ENCODE results near the gene LENEP.

DNA sequence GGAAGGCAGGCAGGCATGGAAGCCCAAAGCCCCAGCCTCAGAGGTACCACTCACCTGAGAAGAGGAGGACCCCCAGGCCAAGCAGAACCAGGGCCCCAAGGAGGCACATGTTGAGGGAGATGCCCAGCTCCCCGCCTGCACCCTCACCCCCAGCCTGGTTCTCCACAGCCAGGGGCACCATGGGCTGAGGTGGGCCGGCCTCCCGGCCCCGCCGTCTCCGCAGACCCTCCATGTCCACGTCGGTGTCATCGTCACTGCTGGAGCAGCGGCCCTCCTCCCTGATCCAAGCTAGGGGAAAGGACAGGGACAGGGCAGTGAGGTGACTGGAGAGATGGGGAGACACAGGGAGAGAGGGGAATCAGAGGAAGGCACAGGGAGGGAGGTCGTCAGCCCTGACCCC is 45.3 kb upstream of the LENEP start:
- no peak for TF ChIP-seq POLR2A (IDR thresholded peaks at IDR 0.05)
- no peak for TF ChIP-seq CTCF (IDR thresholded peaks at IDR 0.05)

All from heart left ventricle (tissue), 13 donors.